HG03575 (cell line): ENCODE measurements around the gene HDHD5.

ENCODE experiments used
- ATAC-seq: cut with Tn5 transposase; IDR thresholded peaks from one replicate; pipeline ENCODE4 v1.9.1; 2021; ENCODE audit not compliant: unreplicated experiment, insufficient number of reproducible peaks, low FRiP score; ENCODE audit errors: extremely low read depth

The HDHD5 gene

DNA sequence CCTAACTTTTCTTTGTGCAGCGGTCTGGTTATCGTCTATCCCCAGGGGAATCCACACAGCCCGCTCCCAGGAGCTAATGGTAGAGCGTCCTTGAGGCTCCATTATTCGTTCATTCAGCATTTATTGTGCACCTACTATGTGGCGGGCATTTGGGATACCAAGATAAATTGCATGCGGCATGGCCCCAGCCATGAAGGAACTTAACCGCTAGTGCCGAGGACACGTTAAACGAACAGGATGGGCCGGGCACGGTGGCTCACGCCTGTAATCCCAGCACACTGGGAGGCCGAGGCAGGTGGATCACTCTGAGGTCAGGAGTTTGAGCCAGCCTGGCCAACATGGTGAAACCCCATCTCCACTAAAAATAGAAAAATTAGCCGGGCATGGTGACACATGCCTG lies 49.1 kb downstream of the HDHD5 start:
- no peak for ATAC-seq

DNA sequence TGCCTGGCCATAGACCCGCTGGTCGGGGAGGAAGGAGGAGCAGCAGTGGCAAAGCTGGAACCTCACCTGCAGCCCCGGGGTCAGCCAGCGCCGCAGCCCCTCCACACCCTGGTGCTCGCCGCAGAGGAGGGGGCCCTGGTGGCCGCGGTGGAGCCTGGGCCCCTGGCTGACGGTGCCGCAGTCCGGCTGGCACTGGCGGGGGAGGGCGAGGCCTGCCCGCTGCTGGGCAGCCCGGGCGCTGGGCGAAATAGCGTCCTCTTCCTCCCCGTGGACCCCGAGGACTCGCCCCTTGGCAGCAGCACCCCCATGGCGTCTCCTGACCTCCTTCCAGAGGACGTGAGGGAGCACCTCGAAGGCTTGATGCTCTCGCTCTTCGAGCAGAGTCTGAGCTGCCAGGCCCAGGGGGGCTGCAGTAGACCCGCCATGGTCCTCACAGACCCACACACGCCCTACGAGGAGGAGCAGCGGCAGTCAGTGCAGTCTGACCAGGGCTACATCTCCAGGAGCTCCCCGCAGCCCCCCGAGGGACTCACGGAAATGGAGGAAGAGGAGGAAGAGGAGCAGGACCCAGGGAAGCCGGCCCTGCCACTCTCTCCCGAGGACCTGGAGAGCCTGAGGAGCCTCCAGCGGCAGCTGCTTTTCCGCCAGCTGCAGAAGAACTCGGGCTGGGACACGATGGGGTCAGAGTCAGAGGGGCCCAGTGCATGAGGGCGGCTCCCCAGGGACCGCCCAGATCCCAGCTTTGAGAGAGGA lies 49.8 kb downstream of the HDHD5 start:
- no peak for ATAC-seq

DNA sequence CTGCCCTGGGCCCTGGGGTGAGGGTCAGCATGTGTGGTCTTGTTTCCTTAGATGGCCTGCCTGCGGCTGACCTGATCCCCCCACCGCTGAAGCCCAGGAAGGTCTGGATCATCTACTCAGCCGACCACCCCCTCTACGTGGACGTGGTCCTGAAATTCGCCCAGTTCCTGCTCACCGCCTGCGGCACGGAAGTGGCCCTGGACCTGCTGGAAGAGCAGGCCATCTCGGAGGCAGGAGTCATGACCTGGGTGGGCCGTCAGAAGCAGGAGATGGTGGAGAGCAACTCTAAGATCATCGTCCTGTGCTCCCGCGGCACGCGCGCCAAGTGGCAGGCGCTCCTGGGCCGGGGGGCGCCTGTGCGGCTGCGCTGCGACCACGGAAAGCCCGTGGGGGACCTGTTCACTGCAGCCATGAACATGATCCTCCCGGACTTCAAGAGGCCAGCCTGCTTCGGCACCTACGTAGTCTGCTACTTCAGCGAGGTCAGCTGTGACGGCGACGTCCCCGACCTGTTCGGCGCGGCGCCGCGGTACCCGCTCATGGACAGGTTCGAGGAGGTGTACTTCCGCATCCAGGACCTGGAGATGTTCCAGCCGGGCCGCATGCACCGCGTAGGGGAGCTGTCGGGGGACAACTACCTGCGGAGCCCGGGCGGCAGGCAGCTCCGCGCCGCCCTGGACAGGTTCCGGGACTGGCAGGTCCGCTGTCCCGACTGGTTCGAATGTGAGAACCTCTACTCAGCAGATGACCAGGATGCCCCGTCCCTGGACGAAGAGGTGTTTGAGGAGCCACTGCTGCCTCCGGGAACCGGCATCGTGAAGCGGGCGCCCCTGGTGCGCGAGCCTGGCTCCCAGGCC lies 50.6 kb downstream of the HDHD5 start:
- no peak for ATAC-seq

DNA sequence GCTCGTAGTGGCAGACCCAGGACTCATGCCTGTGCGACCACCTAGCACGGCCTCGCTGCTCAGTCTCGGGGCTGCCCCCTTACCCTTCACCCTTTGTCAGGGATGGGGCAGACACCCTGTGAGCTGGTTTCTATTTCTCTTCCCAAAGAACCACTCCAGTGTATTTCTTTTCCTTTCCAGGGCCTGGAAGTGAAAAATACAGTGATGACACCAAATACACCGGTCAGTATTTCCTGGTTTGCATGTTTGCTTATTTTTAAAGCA lies 51.6 kb downstream of the HDHD5 start:
- ATAC-seq = no peak

DNA sequence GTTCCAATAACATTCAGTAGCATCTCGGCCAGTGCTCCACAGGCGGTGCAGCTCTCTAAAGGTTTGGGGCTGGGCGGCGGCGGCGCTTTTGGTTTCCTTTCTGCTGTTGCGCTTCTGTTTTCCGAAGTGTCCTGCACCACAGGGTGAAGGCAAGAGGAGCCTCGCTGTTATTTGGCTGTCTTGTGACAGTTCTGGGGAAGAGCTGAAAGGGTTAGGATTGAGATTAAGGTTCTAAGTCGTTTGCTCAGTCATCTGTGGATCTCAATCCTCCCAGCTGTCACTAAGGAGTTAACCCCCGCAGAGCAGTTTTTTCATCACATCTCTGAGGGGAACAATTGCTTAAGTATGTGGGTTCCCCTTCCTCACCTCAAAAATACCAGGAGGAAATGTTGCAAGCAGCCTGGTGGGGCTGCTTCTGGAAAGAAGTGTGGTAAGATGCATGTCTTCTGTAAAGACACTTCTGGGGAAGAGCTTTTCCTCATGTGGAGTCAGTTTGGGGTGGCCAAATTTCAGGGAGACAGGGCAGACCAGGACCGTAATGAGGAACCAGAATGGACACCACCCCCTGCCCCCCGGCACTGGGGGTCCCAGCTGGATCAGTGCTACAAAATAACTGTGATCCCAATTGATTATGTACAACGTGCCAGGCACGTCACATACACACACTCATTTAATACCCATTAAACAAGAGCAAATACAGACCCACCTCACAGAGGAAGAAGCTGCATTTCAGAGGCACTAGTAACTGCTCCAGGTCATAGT lies 52.1 kb downstream of the HDHD5 start:
- no peak for ATAC-seq

DNA sequence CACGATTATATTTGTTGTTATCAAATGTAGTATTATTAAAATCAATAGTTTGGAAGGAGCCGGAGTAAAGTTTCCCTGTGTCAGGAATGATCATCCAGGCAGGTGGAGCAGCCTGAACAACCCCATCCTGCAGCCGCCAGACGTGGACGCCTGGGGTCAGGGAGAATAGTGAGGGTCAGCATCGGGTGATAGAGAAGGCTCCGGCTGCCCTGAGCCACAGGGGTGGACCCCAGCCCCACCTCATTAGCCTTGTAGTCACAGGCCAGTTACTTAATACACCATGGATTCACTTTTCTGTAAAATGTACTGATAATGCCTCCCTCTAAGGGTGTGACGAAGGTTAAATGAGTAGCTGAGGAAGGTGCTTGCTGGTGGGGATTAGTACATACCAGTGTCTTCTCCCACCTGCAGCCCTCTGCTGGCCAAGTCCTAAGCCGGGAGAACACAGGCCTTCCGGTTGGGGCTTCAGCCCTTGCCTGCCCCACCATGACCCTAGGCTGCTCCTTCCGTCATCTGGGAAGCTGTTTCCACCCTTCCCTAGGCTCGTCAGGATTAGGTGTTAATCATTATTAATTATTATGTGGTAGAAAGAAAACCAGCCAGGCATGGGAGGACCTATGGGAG lies 52.8 kb downstream of the HDHD5 start:
- ATAC-seq = no peak

DNA sequence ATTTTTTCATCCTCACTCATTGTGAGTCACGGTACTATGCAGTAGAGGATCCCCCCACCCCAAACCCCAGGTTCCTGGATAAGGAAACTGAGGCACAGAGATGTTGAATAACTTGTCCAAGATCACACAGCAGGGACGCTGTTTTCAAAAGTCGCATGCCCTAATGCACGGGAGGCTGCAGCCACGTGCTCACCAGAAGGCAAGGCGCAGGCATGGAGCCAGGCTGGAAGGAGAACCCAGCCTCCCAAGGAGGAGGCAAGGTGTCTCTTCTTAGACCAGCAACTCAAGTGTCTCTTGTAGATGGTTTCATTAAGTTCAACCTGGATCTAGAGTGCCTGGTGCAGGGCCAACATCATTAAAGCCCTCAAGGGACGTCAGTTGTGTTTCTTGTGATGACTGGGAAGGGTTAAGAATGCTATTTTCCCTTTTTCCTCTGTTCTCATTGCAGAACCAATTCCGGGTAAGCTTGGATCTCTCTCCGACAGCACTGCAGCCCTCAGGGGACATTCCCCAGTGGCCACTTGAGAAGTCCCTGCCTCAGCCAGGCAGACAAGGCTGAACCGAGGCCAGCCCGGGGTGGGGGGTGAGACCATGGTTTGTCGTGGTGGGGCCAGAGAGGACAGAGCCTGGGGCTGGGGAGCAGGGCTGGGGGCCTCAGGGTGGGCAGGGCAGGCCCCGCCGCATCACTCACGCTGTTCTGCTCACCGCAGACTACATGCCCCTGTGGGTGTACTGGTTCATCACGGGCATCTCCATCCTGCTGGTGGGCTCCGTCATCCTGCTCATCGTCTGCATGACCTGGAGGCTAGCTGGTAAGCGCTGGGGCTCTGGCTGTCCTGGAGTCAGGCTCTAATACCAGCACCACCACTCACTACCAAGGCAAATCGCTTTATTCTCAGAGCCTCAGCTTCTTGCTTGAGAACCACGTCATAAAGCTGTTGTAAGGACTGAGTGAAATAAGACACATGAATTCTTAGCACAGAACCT lies 53.6 kb downstream of the HDHD5 start:
- ATAC-seq = no peak

DNA sequence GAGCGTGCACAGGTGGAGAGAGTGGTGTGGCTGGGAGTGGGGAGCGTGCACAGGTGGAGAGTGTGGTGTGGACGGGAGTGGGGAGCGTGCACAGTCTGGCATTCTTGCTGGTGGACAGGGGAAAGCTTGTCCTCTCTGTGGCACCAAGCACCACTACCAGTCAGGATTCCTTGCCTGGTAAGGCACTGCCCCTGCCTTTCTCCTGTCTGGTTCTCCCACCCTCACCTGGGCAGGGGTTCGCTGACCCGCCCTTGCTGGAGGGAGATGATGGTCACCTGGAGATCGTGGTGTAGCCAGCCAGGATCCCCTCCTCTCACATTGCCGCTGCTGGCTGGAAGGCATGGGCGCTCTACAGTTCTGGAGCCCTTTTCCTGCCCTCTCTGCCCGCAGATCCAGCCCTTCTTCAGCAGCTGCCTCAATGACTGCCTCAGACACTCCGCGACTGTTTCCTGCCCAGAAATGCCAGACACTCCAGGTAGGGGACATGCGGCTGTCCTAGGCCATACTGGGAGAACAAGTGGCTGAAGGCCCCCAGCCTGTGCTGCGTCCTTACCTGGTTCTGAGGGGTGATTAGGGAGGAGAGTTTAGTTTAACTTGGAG lies 54.6 kb downstream of the HDHD5 start:
- no peak for ATAC-seq

DNA sequence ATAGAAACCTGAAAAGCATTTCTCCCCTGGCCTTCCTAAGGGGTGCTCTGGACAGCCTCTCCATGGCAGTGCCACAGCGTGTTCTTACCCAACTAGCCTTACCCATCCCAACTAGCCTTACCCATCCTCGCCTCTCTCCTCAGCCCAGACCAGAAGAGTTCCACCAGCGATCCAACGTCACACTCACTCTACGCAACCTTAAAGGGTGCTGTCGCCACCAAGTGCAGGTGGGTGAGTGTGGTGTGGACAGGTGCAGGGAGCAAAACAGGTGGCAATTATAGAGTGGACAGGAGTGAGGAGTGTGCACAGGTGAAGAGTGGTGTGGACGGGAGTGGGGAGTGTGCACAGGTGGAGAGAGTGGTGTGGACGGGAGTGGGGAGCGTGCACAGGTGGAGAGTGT lies 55.7 kb downstream of the HDHD5 start:
- ATAC-seq = no peak

DNA sequence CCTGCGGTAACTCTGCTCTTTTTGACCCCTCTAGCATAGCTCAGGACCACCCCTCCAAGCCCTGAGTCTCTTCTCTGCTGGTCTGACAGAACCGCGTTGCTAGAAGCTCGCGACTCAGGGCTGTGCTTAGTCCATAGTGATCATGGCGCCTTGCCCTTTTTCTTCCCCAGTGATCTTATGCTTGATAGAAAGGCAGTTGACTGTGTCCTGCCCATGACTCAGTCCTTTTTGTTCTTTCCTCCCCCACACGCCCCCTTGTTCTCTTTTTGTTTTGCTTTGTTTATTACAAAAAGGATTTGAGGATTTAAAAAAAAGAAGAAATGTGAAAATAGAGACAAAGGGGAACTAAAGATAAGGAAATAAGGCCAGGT lies 56.8 kb downstream of the HDHD5 start:
- no peak for ATAC-seq

DNA sequence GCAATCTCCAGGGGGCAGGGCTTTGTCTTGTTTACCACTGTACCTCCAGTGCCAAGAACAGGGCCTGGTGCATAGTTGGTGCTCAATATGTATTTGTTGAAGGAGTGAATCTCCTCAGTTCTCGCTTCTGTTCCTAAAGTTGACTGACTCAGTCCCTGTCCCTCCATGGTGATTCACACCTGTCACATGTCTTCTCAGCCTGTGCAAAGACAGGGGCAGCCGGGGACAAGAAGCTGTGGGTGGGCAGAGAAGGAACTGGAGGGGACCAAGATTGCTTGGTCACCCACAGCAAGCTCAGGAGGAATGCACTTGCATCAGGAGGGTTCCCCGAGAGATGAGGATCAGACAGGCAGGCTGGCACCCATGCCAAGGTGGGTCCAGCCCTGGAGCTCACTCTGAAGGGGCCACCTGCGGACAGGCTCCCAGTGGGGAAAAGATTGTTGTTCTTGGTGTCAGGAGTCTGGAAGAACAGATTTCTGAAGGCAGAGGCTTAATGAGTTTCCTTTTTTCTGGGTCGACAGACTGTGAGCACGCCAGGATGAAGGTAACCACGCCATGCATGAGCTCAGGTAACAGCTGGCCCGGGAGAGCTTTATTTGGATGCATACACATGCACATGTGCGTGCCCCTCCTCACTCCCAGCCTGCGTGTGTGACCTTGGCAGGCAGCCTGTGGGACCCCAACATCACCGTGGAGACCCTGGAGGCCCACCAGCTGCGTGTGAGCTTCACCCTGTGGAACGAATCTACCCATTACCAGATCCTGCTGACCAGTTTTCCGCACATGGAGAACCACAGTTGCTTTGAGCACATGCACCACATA lies 57.4 kb downstream of the HDHD5 start:
- no peak for ATAC-seq

DNA sequence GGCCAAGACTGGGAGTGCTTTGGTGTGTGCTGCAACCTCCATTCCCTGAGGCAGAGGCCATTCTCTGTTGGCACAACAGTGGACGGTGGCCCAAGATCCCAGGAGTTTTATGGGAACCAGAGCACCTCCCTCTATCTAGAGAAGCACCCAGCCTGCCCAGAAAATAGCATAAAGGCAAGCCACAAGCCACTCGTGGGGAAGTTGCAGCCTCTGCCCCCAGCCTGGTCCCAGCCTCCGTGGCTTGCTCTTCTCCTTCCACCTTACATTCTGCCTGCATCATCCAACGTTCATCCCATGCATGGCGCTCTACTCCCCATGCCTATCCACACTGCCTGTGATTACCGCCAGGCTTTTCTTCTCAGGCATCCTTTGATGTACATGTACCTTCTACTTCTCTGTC lies 58.5 kb downstream of the HDHD5 start:
- ATAC-seq = no peak

DNA sequence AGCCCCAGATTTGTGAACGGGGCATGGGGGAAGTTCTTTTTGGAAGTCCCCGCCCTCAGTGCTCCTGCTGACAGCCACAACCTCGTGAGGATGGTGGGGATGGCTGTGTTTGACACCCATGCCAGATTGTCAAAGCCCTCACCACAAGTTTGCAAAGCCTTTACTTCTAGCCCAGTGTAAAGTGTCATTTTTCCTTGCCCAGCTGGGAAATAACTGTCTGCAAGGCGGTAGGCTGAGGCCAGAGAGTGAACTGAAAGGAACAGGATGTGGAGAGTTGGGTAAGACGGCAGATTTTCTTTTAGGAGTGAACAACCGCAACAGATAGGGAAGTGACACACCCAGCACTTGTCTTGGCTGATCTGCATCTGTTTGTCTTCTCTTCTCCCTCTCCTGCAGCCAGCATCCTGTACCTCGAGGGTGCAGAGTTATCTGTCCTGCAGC lies 60.7 kb downstream of the HDHD5 start:
- ATAC-seq = no peak

DNA sequence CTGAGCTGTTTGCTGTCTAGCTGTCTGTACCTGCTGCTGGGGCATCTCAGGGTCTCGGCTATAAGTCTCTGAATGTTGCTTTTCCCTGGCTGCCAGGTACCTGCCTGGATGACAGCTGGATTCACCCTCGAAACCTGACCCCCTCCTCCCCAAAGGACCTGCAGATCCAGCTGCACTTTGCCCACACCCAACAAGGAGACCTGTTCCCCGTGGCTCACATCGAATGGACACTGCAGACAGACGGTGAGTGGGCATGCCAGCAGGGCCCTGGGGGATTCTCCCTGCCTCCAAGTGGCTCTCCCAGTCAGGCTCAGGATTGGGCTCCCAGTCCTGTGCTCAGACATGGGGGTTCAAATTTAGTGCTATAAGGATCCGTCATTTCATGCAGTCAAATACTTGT lies 61.4 kb downstream of the HDHD5 start:
- ATAC-seq = no peak

DNA sequence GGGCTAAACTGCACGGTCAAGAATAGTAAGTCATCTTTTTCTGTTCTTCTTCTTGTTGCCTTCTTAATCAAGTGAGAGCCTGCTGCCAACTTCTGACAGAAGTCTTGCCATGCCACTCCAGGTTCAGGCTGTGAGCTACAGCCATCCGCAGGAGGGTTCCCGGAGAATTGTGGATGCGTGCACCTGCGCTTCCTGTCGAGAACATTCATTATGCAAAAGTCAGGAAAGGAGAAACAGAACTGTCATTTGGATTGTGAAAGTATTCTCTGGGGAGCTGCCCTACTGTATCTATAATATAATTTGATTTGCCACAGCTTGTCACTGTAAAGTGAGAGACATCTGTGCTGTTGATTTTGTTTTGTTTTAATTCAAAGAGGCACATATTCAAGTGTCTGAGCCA lies 62.0 kb downstream of the HDHD5 start:
- no peak for ATAC-seq

DNA sequence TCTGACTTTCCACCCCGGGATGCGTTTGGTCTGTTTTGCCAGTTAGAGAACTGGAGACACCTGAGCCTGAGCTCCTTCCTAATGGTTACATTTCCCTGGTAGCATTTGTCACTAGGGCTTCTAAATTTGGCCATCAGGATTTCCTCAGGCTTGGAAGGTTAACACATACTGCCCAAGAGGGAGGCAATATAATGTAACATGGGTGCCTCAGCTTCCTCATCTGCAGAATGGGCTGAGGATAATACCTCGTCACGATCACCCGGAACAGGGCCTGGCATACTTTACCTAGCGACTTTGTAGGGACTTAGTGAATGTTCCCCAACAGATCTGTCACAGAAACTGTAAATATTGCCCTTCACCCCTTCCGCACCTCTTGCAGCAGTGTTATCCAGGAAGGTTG lies 63.0 kb downstream of the HDHD5 start:
- ATAC-seq = no peak

DNA sequence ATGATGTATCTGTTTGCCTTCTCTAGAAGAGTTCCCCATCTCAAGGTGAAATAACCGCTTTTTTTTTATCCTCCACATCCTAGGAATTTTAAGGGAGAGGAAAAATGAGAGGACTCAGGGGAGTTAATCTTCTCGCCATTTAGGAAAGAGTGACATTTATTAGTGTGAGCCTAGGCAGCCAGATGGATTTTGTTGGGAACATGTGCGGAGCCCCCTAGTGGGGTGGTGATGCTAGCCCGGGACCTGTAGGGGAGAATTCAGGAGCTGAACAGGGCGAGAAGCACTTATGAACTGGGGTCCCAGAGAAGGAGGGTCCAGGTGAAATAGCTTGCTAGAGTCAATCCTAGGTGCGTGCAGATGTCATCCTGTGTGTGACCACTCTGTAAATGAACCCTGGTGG lies 63.5 kb downstream of the HDHD5 start:
- ATAC-seq = no peak
